ENCODE measurements around the gene CNTN5.

Gene CNTN5

GRCh38 chr11:100188137-100188783, 1167.5 kb downstream of the CNTN5 start (continued):
- TF ChIP-seq, protein P1, sequence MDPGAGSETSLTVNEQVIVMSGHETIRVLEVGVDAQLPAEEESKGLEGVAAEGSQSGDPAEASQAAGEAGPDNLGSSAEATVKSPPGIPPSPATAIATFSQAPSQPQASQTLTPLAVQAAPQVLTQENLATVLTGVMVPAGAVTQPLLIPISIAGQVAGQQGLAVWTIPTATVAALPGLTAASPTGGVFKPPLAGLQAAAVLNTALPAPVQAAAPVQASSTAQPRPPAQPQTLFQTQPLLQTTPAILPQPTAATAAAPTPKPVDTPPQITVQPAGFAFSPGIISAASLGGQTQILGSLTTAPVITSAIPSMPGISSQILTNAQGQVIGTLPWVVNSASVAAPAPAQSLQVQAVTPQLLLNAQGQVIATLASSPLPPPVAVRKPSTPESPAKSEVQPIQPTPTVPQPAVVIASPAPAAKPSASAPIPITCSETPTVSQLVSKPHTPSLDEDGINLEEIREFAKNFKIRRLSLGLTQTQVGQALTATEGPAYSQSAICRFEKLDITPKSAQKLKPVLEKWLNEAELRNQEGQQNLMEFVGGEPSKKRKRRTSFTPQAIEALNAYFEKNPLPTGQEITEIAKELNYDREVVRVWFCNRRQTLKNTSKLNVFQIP (CRISPR knock-in tag; IDR thresholded peaks at IDR 0.05; ENCODE audit: borderline replicate concordance, low read depth) = no peak
- TF ChIP-seq ARNTL (CRISPR knock-in tag; IDR thresholded peaks at IDR 0.05; ENCODE audit: borderline replicate concordance, low read depth) (no peak), GLIS3 (CRISPR knock-in tag; IDR thresholded peaks at IDR 0.05) (no peak), ISL1 (CRISPR knock-in tag; IDR thresholded peaks at IDR 0.05) (no peak)

GRCh38 chr11:100190395-100190794, 1169.6 kb downstream of the CNTN5 start:
- no peak for TF ChIP-seq ZNF70 (CRISPR knock-in tag; IDR thresholded peaks at IDR 0.05)
- no peak for TF ChIP-seq ZNF565 (CRISPR knock-in tag; conservative IDR thresholded peaks at IDR 0.05; ENCODE audit: low read depth)
- no peak for TF ChIP-seq PPARA (CRISPR knock-in tag; IDR thresholded peaks at IDR 0.05; ENCODE audit: borderline replicate concordance)
- TF ChIP-seq TSHZ2 (CRISPR knock-in tag; IDR thresholded peaks at IDR 0.05) = no peak
- no peak for TF ChIP-seq SNAI2 (CRISPR knock-in tag; IDR thresholded peaks at IDR 0.05)
- TF ChIP-seq ARNTL (CRISPR knock-in tag; IDR thresholded peaks at IDR 0.05; ENCODE audit: borderline replicate concordance, low read depth) = no peak
- TF ChIP-seq ZFP3 (CRISPR knock-in tag; IDR thresholded peaks at IDR 0.05) = no peak
- TF ChIP-seq ZFP30 (CRISPR knock-in tag; IDR thresholded peaks at IDR 0.05) = no peak
- TF ChIP-seq, protein P1 (CRISPR knock-in tag; IDR thresholded peaks at IDR 0.05; ENCODE audit: borderline replicate concordance, low read depth) = no peak
- TF ChIP-seq ZNF8 (CRISPR knock-in tag; IDR thresholded peaks at IDR 0.05) = no peak
- TF ChIP-seq, protein P2, sequence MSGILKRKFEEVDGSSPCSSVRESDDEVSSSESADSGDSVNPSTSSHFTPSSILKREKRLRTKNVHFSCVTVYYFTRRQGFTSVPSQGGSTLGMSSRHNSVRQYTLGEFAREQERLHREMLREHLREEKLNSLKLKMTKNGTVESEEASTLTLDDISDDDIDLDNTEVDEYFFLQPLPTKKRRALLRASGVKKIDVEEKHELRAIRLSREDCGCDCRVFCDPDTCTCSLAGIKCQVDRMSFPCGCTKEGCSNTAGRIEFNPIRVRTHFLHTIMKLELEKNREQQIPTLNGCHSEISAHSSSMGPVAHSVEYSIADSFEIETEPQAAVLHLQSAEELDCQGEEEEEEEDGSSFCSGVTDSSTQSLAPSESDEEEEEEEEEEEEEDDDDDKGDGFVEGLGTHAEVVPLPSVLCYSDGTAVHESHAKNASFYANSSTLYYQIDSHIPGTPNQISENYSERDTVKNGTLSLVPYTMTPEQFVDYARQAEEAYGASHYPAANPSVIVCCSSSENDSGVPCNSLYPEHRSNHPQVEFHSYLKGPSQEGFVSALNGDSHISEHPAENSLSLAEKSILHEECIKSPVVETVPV (CRISPR knock-in tag; IDR thresholded peaks at IDR 0.05) = no peak
- no peak for TF ChIP-seq OSR1 (CRISPR knock-in tag; IDR thresholded peaks at IDR 0.05)
- TF ChIP-seq, protein P3, sequence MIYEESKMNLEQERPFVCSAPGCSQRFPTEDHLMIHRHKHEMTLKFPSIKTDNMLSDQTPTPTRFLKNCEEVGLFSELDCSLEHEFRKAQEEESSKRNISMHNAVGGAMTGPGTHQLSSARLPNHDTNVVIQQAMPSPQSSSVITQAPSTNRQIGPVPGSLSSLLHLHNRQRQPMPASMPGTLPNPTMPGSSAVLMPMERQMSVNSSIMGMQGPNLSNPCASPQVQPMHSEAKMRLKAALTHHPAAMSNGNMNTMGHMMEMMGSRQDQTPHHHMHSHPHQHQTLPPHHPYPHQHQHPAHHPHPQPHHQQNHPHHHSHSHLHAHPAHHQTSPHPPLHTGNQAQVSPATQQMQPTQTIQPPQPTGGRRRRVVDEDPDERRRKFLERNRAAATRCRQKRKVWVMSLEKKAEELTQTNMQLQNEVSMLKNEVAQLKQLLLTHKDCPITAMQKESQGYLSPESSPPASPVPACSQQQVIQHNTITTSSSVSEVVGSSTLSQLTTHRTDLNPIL (CRISPR knock-in tag; IDR thresholded peaks at IDR 0.05; ENCODE audit: low read depth) = no peak
- no peak for TF ChIP-seq RARB (CRISPR knock-in tag; IDR thresholded peaks at IDR 0.05)
- no peak for TF ChIP-seq TCF4 (CRISPR knock-in tag; IDR thresholded peaks at IDR 0.05; ENCODE audit: borderline replicate concordance)
- TF ChIP-seq GLIS3 (CRISPR knock-in tag; IDR thresholded peaks at IDR 0.05) = no peak
- TF ChIP-seq, protein P4, sequence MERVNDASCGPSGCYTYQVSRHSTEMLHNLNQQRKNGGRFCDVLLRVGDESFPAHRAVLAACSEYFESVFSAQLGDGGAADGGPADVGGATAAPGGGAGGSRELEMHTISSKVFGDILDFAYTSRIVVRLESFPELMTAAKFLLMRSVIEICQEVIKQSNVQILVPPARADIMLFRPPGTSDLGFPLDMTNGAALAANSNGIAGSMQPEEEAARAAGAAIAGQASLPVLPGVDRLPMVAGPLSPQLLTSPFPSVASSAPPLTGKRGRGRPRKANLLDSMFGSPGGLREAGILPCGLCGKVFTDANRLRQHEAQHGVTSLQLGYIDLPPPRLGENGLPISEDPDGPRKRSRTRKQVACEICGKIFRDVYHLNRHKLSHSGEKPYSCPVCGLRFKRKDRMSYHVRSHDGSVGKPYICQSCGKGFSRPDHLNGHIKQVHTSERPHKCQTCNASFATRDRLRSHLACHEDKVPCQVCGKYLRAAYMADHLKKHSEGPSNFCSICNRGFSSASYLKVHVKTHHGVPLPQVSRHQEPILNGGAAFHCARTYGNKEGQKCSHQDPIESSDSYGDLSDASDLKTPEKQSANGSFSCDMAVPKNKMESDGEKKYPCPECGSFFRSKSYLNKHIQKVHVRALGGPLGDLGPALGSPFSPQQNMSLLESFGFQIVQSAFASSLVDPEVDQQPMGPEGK (CRISPR knock-in tag; IDR thresholded peaks at IDR 0.05; ENCODE audit: borderline replicate concordance) = no peak
- TF ChIP-seq ISL1 (CRISPR knock-in tag; IDR thresholded peaks at IDR 0.05) = no peak
- ATAC-seq = no peak

- TF ChIP-seq TCF4 (CRISPR knock-in tag; IDR thresholded peaks at IDR 0.05; ENCODE audit: borderline replicate concordance) (no peak), CSDC2 (CRISPR knock-in tag; IDR thresholded peaks at IDR 0.05) (no peak)
These were observed 1171.4 kb downstream of the CNTN5 start for GRCh38 chr11:100192181-100192580.

More at GRCh38 chr11:100192181-100192580, 1171.4 kb downstream of the CNTN5 start:
- ATAC-seq = no peak

All from SK-N-SH treated with all-trans-retinoic acid at 6 μM for 48 hours (cell line).